Measurements from ENCODE around the gene TM9SF3. TPM values are rescaled to one million over a fixed set of nuclear protein-coding genes. Genes with fewer than 3 reads are reported as not detected.
A peak's percentile ranks its signal among the peaks of the same experiment; 100 is the strongest.

The TM9SF3 gene
- total RNA-seq, 2 donors from 2014 or later = 46.0 to 46.7 TPM

DNA sequence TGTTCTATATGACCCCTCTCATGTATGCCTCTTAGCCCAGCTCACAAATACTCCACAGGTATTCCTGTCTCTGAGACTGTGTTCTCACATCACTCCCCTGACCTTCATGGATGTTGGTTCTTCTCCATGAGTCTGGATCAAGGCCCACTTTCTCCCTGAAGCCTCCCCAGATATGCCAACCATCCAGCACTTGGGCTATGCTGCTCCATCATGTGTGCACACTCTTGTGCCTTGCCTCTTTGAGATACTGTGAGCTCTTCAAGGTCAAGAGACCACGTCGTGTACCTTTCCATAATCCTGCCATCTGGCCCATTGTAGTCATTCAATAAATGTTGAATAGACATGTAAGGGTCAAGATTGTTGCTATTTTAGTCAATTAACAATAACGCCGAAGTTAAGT is 30.1 kb upstream of the TM9SF3 start:
- peak overlapping the region in 1 of 2 donors; percentile 93 for H3K27ac ChIP-seq
- no peaks in the 10 kb centered on the region for H3K36me3 ChIP-seq
- peaks cover 0 to 39% of the 10 kb centered on the region in 2 donors for H3K4me1 ChIP-seq
- H3K4me3 ChIP-seq = no peak overlapping the region
- H3K9me3 ChIP-seq = no peaks in the 10 kb centered on the region
- no peaks in the 10 kb centered on the region for H3K27me3 ChIP-seq
- TF ChIP-seq, protein P1, sequence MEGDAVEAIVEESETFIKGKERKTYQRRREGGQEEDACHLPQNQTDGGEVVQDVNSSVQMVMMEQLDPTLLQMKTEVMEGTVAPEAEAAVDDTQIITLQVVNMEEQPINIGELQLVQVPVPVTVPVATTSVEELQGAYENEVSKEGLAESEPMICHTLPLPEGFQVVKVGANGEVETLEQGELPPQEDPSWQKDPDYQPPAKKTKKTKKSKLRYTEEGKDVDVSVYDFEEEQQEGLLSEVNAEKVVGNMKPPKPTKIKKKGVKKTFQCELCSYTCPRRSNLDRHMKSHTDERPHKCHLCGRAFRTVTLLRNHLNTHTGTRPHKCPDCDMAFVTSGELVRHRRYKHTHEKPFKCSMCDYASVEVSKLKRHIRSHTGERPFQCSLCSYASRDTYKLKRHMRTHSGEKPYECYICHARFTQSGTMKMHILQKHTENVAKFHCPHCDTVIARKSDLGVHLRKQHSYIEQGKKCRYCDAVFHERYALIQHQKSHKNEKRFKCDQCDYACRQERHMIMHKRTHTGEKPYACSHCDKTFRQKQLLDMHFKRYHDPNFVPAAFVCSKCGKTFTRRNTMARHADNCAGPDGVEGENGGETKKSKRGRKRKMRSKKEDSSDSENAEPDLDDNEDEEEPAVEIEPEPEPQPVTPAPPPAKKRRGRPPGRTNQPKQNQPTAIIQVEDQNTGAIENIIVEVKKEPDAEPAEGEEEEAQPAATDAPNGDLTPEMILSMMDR (IDR thresholded peaks at IDR 0.05) = no peak
- DNase-seq (ENCODE audit: low spot score) = no peak

DNA sequence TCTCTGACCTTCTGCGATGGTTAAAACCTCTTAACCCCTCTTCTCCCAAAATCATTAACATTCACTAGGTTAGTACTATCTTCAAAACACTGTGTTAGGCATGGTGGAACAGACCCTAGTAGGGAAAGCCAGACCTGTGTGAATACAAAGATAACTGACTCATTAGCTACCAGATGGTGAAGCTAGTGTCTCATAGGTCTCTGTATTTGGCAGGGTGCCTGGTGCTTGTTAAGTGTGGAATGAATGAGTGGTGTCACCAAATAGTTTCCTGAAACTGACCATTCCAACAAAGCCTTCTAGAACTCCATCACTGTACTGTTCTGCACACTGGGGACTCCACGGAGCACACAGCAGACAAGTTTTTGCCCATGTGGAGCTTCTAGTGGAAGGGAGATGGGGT is 27.7 kb upstream of the TM9SF3 start:
- no peaks in the 10 kb centered on the region for H3K27me3 ChIP-seq
- H3K4me3 ChIP-seq = no peak overlapping the region
- H3K36me3 ChIP-seq = no peaks in the 10 kb centered on the region
- TF ChIP-seq, protein P1 (IDR thresholded peaks at IDR 0.05) = no peak
- no peak overlapping the region for H3K27ac ChIP-seq
- H3K4me1 ChIP-seq = peaks cover 0 to 30% of the 10 kb centered on the region in 2 donors
- no peaks in the 10 kb centered on the region for H3K9me3 ChIP-seq
- DNase-seq (ENCODE audit: low spot score) = no peak

DNA sequence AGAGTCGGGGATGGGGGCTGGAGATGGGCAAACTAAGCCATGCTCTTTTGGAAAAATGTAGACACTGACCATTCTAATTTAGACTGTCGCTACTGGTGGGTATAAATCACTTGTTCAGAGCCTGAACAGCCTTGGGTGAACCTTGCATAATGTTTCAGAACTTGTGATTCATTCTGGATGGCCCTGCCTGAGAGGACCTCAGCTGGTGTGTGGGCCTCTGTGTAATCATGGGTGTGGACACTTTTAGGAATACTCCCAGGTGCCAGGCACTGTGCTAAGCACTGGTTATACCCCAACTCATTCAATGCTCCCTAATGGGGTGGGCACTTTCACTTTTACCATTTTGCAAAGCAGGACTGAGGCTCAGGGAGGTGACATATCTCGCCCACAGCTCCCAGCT is 26.8 kb upstream of the TM9SF3 start:
- Histone ChIP-seq H3K27ac (no peak overlapping the region), H3K9me3 (no peaks in the 10 kb centered on the region), H3K4me3 (no peak overlapping the region), H3K27me3 (no peaks in the 10 kb centered on the region), H3K36me3 (no peaks in the 10 kb centered on the region), H3K4me1 (peaks cover 0 to 21% of the 10 kb centered on the region in 2 donors)
- TF ChIP-seq, protein P1 (IDR thresholded peaks at IDR 0.05) = no peak
- DNase-seq (ENCODE audit: low spot score) = no peak

DNA sequence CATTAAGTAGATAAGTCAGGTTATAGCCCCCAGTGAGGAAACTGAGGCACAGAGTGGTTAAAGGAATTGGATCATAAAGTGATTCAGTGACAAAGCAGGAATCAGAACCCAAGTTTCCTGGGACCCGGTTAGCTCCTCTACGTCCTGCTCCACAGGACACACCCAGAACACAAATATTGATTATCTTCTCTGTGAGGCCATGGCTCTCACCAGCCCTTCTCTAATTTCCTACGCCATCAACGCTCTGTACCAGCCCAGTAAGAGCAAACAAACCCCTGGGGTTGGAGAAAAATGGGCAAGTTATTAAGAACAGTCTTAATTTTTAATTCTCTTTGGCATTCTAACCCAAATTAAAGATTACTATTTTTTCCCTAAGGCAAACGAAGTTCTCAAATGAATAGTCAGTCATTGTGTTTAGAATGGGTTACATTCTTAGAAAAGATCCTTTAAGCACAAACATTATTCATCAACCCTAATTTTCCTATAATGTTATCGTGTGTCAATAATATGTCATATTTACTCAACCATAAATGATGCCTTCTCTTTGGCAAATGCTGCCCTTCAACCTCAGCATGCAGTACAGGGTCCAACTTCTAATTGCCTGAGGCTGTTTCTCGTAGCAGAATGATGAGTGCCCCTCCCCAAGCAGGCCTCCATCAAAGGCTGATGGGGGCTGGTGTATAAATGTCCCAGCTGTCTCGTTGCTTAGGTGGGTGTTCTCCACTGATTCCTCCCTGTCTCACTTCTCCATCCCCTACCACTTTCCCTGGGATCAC is 25.4 kb upstream of the TM9SF3 start:
- TF ChIP-seq, protein P1 (IDR thresholded peaks at IDR 0.05) = no peak
- Histone ChIP-seq H3K9me3 (no peaks in the 10 kb centered on the region), H3K4me1 (peaks cover 0 to 9% of the 10 kb centered on the region in 2 donors), H3K36me3 (no peaks in the 10 kb centered on the region), H3K27ac (no peak overlapping the region), H3K27me3 (no peaks in the 10 kb centered on the region), H3K4me3 (no peak overlapping the region)
- no peak for DNase-seq (ENCODE audit: low spot score)

DNA sequence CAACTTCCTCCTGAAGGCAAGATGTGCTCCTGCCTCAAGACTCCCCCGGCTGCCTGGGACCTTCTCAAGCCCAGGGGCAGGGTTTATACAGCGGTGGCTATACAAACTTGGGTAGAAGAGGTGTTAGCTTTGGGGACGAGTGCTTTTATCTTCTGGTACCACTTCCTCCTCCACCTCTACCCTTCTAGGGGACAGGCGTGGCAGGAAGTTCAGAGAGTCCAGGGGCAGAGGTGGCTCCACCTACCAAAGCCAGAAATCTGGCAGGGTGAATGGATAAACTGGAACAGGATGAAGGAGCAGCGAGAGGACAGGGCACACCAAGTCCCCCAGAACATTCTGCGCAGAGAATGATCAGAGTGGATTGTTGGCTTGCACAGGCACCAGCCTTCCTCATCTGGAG is 24.0 kb upstream of the TM9SF3 start:
- Histone ChIP-seq H3K36me3 (no peaks in the 10 kb centered on the region), H3K27ac (no peak overlapping the region)

More for the DNA sequence above, 24.0 kb upstream of the TM9SF3 start:
- TF ChIP-seq, protein P1 (IDR thresholded peaks at IDR 0.05) = no peak
- Histone ChIP-seq H3K4me1 (peaks cover 0 to 5% of the 10 kb centered on the region in 2 donors), H3K4me3 (no peak overlapping the region), H3K9me3 (no peaks in the 10 kb centered on the region), H3K27me3 (no peaks in the 10 kb centered on the region)
- DNase-seq (ENCODE audit: low spot score) = no peak
